GM18951 (cell line): ENCODE measurements around the gene EP300.
"Not testable (repeated sequence)": the region's sequence is repeated elsewhere in the genome, so short reads cannot be mapped to it uniquely, and the experiment has no call there.

Experiments used
- POLR2A ChIP-seq: IDR thresholded peaks from 4 replicates; pipeline ENCODE4 v1.6.1; 2011; ENCODE audit warnings: mild to moderate bottlenecking; ENCODE audit not compliant: insufficient read length, insufficient read depth; ENCODE audit errors: extremely low read depth
- in situ Hi-C: fragments of 300-500 bp; cut with MboI; formaldehyde crosslinking; loops from one replicate; pipeline ENCODE4 v1.12.0; 2022; ENCODE audit warnings: low sequenced_read_pairs, mixed read lengths, inconsistent platforms; ENCODE audit not compliant: unreplicated experiment

The EP300 gene

GRCh38 chr22:41092023-41092817, at the start of gene EP300:
Gene EP300 (plus strand): TSS chr22:41092592. CDS start chr22:41093005, 413 bp downstream.
- in situ Hi-C loops = no loop called here
- TF ChIP-seq POLR2A = peak; percentile 71

DNA sequence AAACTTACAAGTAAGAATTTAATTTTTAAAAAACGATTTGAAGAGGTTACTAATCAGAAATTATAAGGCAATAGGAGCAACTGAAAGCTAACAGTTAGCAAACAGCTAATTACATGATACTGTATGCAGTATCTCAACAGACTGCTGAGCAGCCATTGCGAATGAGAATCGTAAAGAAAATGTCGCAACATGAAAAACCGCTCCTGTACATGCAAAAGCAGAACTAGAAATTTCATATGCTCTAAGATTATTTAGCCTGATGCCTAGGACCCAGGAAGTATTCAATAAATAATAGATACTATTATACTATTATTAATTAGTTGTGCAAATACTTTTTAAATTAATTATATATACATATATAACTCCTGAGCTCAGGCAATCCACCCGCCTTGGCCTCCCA, 48.7 kb upstream of the EP300 start:
- TF ChIP-seq POLR2A = no peak
- in situ Hi-C loops = no loop called here

- in situ Hi-C loops = not testable (repeated sequence)
Observed at GRCh38 chr22:41045575-41045974, 46.8 kb upstream of the EP300 start.

DNA sequence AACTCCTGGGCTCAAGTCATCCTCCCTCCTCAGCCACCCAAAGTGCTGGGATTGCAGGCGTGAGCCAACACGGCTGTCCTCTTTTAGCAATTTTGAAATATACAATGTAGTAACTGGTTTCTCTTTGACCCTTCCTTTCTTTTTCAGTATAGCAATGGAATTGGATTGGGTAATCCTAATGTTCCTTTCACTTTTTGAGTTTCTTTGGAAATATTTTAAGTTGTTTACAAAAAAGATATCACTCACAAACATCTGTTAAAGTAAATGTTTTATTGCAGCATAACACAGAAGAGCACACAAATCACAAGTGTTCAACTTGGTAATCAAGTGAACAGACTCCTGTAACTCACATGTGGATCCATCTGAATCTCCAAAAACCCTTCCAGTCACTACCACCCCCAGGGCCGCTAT, 44.6 kb upstream of the EP300 start:
- in situ Hi-C loops = no loop called here
- no peak for TF ChIP-seq POLR2A

DNA sequence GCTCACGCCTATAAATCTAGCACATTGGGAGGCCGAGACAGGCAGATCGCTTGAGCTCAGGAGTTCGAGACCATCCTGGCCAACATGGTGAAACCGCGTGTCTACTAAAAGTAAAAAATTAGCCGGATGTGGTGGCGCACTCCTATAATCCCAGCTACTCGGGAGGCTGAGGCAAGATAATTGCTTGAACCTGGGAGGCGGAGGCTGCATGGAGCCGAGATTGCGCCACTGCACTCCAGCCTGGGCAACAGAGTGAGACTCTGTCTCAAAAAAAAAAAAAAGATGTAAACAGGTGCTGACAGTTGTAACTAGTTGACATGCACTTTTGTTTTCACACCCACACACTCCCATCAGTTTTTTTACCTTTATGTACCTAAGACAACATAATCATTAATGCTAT, 44.0 kb upstream of the EP300 start:
- in situ Hi-C loops = not testable (repeated sequence)

DNA sequence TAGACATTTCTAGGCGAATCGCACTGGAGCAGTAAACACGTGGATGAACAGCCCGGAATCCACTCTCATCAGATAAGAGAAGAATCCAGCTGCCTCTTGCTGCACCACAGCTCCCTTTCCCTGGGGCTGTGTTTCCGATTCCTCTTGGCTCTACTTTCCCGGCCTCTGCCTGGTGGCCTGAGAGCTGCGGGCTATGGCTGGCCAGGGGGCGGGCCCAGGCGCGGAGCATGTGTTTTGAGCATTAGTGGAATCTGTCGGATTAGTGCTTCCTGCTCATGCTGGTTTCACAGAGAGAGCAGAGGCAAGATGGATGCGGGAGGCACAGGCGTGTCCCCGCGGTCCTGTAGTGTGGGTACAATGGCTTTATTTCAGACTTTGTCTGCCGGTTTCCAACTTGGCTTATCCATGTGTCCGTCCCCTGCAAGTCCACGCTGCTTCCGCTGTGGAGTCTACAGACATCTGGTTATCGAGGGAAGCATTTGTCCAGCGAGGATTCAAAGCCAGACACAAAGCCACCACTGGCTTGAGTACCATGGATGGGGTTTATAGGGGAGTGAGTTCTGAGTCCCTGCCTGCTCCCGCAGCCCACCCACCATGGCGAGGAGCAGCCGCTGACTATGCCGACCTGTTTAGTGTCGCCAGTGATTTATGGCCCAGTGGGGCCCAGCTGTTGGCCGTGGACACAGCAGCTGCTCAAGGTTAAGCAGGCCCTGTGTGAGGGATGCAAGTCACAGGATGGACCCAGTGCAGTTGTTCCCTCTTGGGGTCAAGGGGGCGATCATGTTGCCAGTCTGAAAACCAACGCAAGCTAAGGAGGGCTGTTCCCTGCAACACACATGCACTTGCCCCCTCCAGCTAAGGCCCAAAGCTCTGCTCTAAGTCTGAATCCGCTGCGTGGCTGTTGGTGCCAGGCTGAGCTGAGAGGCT, 43.3 kb upstream of the EP300 start:
- no peak for TF ChIP-seq POLR2A
- in situ Hi-C loops = no loop called here

DNA sequence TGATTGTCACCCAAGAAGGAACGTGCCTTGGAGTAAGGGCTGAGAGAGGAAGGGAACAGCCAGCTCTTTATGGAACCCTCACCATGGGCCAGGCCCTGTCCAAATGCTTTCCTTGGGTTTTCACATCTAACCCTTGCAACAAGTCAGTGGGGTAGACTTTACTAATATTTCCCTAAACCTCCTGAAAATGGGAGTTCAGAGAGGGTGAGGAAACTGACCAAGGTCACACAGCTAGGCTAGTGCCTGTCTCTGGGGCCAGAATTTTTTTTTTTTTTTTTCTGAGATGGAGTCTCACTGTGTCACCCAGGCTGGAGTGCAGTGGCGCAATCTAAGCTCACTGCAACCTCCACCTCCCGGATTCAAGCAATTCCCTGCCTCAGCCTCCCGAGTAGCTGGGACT, 42.6 kb upstream of the EP300 start:
- in situ Hi-C loops = not testable (repeated sequence)

- in situ Hi-C loops = no loop called here
Observed at GRCh38 chr22:41050883-41051282, 41.5 kb upstream of the EP300 start.

GRCh38 chr22:41052661-41053490, 39.5 kb upstream of the EP300 start:
- in situ Hi-C loops = no loop called here
- no peak for TF ChIP-seq POLR2A

More at GRCh38 chr22:41050883-41051282, 41.5 kb upstream of the EP300 start:
- no peak for TF ChIP-seq POLR2A

- in situ Hi-C loops = no loop called here
- TF ChIP-seq POLR2A = no peak
Observed at GRCh38 chr22:41057076-41057475, 35.3 kb upstream of the EP300 start.

DNA sequence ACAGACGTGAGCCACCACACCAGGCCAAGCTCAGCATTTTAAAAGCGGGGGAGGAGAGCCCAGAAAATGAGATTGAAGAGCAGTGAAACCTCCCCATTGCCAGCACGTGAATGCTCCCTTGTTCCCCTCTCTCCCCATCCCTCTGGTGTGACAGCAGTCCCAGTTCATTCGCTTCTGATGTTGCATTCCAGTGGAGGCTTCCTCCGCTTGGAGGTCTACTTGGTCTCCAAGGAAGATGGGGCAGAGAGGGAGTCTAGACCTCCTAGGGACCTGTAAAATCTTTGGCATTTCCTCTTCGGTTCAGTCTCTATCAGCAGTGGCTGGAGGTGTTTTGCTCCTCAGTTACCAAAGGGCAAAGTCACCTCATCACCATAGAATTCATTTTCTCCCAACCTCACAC, 30.2 kb upstream of the EP300 start:
- in situ Hi-C loops = no loop called here
- no peak for TF ChIP-seq POLR2A

GRCh38 chr22:41064326-41064725, 28.1 kb upstream of the EP300 start:
- in situ Hi-C loops = not testable (repeated sequence)

GRCh38 chr22:41066341-41066740, 26.1 kb upstream of the EP300 start:
- in situ Hi-C loops = not testable (repeated sequence)

DNA sequence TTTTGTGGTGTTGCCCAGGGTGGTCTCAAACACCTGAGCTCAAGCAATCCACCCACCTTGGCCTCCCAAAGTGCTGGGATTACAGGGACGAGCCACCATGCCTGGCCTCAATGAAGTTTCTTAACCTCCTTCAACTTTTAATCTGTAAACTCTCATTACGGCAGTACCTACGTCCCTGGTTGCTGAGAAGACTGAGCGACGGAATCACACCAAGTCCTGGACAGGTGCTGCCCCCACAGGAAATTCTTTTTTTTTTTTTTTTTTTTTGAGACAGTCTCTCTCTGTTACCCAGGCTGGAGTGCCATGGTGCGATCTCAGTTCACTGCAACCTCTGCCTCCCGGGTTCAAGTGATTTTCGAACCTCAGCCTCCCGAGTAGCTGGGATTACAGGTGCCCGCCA, 24.4 kb upstream of the EP300 start:
- in situ Hi-C loops = not testable (repeated sequence)
